K562 treated with DMSO at 1 percent for 4 hours (cell line): ENCODE data around the gene GLCE. TPM values are rescaled to one million over a fixed set of nuclear protein-coding genes. Genes with fewer than 3 reads are reported as not detected.

Source experiments
- total RNA-seq: library from RNA; unstranded; fragments of 300-600 nt; gene quantifications from 2 replicates; pipeline ENCODE4 v1.2.3, GENCODE V29; 2022; ENCODE audit not compliant: insufficient read depth

The GLCE gene
- 17.0 and 17.5 TPM in 2 replicates for total RNA-seq

DNA sequence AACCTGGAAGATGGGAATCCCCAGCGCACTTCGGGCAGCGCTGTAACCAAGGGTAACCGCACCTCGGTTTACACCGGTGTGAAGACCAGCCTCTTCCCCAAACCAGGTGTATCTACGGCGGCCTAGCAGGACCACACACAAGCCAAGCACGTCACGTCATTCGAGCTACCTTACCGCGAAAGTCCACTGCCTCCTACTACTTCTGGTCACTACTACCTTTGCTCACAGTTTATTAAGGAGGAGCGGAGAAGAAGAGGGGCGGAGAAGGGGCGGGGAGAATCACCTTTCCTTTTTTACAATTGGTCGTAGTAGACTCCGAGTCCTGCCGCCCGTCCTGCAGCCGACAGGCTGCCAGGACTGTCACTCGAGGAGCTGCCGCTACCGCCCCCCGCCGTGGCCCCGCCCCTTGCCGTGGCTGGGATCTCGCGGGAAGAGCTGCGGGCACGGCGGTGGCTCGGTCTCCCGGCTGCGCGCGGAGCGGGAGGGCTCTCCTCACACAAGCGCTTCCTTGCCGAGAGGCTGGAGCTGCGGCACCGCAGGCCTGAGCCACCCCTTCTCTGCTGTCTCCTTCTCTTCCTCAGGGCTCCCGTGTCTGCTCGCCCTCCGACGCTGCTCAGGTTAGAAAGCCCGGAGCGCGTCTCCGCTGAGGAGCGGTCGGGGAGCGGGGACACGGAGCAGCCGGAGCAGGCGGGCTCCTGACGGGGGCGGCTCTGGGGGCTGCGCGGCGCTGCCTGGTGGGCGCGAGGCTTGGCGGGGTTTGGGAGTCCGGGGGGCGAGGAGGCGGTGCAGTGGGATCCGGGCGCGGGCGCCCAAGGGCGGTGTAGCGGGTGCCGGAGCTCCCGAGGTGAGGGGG is at the start of gene GLCE:
Gene GLCE, plus strand, starts transcription at position 495 of the 853 bp plus-strand sequence. CDS start 95,172 bp downstream, outside the sequence.

GRCh38 chr15:69298697-69299441 is 138.4 kb downstream of the GLCE start, which contains the start of gene PAQR5:
PAQR5 (plus strand) TSS chr15:69298912; CDS start chr15:69360081, 61,169 bp downstream.

Other genes with a start within 250 kb of the GLCE start
- not detected in 2 replicates for gene SPESP1, start 230.1 kb upstream of the GLCE start, total RNA-seq
- gene NOX5, start 145.9 kb upstream of the GLCE start, total RNA-seq = not detected in 2 replicates
- not detected in 2 replicates for gene PAQR5, start 138.3 kb downstream of the GLCE start, total RNA-seq